K562 (cell line): ENCODE data around the gene PRPSAP1. TPM values are rescaled to one million over a fixed set of nuclear protein-coding genes. Genes with fewer than 3 reads are reported as not detected.

Source experiments
- CSDE1 ChIP-seq, 2 experiments: fragments of 450-650 bp; IDR thresholded peaks; 2 replicates each; pipeline ENCODE4 v1.6.1; 2016; ENCODE audit warnings: mild to moderate bottlenecking in 1 of 2
- EGR1 ChIP-seq: fragments of 450-650 bp; conservative IDR thresholded peaks from 2 replicates; pipeline ENCODE4 v1.6.1; 2017; ENCODE audit warnings: mild to moderate bottlenecking
- FOXP1 ChIP-seq: sonication (generic); formaldehyde crosslinking; IDR thresholded peaks from 2 replicates; pipeline ENCODE4 v1.8.0; 2022; ENCODE audit warnings: mild to moderate bottlenecking, missing genetic modification reagents
- HDAC8 ChIP-seq: fragments of 450-650 bp; IDR thresholded peaks from 2 replicates; pipeline ENCODE4 v1.6.1; 2016; ENCODE audit warnings: mild to moderate bottlenecking, missing genetic modification characterization, moderate library complexity, missing compliant biosample characterization
- L3MBTL2 ChIP-seq: fragments of 450-650 bp; IDR thresholded peaks from 2 replicates; pipeline ENCODE4 v1.6.1; 2016; ENCODE audit warnings: mild to moderate bottlenecking, moderate library complexity
- PTRF ChIP-seq: fragments of 450-650 bp; IDR thresholded peaks from 2 replicates; pipeline ENCODE4 v1.6.1; 2016; ENCODE audit warnings: mild to moderate bottlenecking, missing genetic modification characterization, missing compliant biosample characterization
- TEAD4 ChIP-seq, 2 experiments: sonication (generic) in 1 of 2; formaldehyde crosslinking in 1 of 2; IDR thresholded peaks; 2 replicates each; pipeline versions ENCODE4 v1.6.1 to v1.8.0; 2012 to 2022; ENCODE audit warnings: borderline replicate concordance in 1 of 2, inconsistent platforms in 1 of 2, low read length in 1 of 2, mild to moderate bottlenecking in 1 of 2, missing genetic modification reagents in 1 of 2
- ZBTB7A ChIP-seq: IDR thresholded peaks from 2 replicates; pipeline ENCODE4 v1.6.1; 2011; ENCODE audit warnings: low read depth, mild to moderate bottlenecking, low read length, moderate library complexity, borderline replicate concordance; ENCODE audit not compliant: control insufficient read depth
- ZKSCAN1 ChIP-seq: fragments of 150-350 bp; IDR thresholded peaks from 2 replicates; pipeline ENCODE4 v1.6.1; 2016; ENCODE audit warnings: low read depth, low read length
- polyA plus RNA-seq, 8 experiments: library from polyadenylated mRNA; depleted of rRNA in 4 of 8; stranded (reverse) in 5 of 8; unstranded in 3 of 8; fragments of >200 nt; fragmentation: Nextera tagmentation in 2 of 8; fragmentation: Illumina TruSeq in 1 of 8; extraction: Ambion mirVana in 2 of 8; extraction: Trizol in 1 of 8; gene quantifications; 2 replicates each; pipeline versions ENCODE4 v1.2.1 to v1.2.3, GENCODE V29; 2011 to 2014; ENCODE audit warnings: inconsistent platforms in 1 of 8, missing spikeins in 1 of 8
- total RNA-seq, 7 experiments: library from RNA; depleted of rRNA in 6 of 7; stranded (reverse); fragments of >200 nt in 6 of 7; fragmentation: Illumina TruSeq in 2 of 7; extraction: Trizol in 2 of 7; gene quantifications; 2 replicates each; pipeline versions ENCODE4 v1.2.1 to v1.2.3, GENCODE V29; 2011 to 2021; ENCODE audit warnings: low replicate concordance in 1 of 7
- TF ChIP-seq, protein P1 (sequence below): fragments of 450-650 bp; IDR thresholded peaks from 2 replicates; pipeline ENCODE4 v1.6.1; 2016; ENCODE audit warnings: mild to moderate bottlenecking, moderate library complexity
- TF ChIP-seq, protein P2 (sequence below), 2 experiments: fragments of 150-350 bp in 1 of 2; IDR thresholded peaks; 2 replicates each; pipeline ENCODE4 v1.6.1; 2012 to 2016; ENCODE audit warnings: low read depth in 2 of 2, low read length in 2 of 2, mild to moderate bottlenecking in 1 of 2, moderate library complexity in 1 of 2

The PRPSAP1 gene
- total and polyA plus RNA-seq, 9 of the 15 experiments (the other 6 are each of a cell fraction or from before 2014, with no cell fraction given) = 21.9 to 77.1 (median 40.8) TPM

DNA sequence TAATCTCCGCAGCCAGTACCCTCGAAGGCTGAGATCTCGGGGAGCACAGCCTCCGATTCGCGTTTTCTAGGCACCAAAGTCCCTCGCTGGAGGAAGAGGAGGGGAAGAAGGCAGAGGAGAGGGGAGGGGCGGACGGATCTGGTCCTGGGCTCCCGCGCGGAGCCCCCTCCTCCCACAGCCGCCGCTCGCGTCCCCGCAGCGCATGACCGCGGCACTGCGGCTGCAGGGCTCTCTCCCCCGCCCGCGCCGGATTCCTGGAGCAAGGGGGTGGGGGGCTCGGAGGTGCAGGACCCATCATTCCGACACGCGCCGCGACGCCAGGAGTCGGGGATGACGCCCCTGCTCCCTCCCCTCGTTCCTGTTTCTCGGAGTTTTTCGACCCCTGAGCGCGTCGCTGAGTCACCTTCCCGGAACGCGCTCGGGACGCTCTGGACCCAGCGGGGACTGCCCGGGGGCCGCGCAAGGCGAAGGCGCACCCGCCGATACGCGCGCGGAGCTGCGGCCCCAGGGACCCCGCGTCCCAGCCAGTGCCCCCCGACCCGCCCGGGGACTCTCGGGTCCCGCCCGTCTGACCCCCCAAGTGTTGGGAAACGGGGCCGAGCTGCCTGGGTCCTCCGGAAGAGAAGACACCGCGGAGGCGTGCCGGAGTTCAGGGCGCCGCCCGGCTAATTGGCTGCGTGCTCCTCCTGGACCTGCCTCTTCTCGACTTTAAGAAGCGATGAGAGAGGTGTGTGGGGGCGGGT is 29.3 kb upstream of the PRPSAP1 start (continued):
- TF ChIP-seq, protein P1, sequence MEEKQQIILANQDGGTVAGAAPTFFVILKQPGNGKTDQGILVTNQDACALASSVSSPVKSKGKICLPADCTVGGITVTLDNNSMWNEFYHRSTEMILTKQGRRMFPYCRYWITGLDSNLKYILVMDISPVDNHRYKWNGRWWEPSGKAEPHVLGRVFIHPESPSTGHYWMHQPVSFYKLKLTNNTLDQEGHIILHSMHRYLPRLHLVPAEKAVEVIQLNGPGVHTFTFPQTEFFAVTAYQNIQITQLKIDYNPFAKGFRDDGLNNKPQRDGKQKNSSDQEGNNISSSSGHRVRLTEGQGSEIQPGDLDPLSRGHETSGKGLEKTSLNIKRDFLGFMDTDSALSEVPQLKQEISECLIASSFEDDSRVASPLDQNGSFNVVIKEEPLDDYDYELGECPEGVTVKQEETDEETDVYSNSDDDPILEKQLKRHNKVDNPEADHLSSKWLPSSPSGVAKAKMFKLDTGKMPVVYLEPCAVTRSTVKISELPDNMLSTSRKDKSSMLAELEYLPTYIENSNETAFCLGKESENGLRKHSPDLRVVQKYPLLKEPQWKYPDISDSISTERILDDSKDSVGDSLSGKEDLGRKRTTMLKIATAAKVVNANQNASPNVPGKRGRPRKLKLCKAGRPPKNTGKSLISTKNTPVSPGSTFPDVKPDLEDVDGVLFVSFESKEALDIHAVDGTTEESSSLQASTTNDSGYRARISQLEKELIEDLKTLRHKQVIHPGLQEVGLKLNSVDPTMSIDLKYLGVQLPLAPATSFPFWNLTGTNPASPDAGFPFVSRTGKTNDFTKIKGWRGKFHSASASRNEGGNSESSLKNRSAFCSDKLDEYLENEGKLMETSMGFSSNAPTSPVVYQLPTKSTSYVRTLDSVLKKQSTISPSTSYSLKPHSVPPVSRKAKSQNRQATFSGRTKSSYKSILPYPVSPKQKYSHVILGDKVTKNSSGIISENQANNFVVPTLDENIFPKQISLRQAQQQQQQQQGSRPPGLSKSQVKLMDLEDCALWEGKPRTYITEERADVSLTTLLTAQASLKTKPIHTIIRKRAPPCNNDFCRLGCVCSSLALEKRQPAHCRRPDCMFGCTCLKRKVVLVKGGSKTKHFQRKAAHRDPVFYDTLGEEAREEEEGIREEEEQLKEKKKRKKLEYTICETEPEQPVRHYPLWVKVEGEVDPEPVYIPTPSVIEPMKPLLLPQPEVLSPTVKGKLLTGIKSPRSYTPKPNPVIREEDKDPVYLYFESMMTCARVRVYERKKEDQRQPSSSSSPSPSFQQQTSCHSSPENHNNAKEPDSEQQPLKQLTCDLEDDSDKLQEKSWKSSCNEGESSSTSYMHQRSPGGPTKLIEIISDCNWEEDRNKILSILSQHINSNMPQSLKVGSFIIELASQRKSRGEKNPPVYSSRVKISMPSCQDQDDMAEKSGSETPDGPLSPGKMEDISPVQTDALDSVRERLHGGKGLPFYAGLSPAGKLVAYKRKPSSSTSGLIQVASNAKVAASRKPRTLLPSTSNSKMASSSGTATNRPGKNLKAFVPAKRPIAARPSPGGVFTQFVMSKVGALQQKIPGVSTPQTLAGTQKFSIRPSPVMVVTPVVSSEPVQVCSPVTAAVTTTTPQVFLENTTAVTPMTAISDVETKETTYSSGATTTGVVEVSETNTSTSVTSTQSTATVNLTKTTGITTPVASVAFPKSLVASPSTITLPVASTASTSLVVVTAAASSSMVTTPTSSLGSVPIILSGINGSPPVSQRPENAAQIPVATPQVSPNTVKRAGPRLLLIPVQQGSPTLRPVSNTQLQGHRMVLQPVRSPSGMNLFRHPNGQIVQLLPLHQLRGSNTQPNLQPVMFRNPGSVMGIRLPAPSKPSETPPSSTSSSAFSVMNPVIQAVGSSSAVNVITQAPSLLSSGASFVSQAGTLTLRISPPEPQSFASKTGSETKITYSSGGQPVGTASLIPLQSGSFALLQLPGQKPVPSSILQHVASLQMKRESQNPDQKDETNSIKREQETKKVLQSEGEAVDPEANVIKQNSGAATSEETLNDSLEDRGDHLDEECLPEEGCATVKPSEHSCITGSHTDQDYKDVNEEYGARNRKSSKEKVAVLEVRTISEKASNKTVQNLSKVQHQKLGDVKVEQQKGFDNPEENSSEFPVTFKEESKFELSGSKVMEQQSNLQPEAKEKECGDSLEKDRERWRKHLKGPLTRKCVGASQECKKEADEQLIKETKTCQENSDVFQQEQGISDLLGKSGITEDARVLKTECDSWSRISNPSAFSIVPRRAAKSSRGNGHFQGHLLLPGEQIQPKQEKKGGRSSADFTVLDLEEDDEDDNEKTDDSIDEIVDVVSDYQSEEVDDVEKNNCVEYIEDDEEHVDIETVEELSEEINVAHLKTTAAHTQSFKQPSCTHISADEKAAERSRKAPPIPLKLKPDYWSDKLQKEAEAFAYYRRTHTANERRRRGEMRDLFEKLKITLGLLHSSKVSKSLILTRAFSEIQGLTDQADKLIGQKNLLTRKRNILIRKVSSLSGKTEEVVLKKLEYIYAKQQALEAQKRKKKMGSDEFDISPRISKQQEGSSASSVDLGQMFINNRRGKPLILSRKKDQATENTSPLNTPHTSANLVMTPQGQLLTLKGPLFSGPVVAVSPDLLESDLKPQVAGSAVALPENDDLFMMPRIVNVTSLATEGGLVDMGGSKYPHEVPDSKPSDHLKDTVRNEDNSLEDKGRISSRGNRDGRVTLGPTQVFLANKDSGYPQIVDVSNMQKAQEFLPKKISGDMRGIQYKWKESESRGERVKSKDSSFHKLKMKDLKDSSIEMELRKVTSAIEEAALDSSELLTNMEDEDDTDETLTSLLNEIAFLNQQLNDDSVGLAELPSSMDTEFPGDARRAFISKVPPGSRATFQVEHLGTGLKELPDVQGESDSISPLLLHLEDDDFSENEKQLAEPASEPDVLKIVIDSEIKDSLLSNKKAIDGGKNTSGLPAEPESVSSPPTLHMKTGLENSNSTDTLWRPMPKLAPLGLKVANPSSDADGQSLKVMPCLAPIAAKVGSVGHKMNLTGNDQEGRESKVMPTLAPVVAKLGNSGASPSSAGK = peak; percentile 19
- no peak for TF ChIP-seq HDAC8
- TF ChIP-seq FOXP1 (CRISPR knock-in tag) = peak; percentile 94
- TF ChIP-seq ZKSCAN1 = no peak
- TF ChIP-seq EGR1 = peak; percentile 88; the same call in 1 of the 2 replicates
- TF ChIP-seq, protein P2, sequence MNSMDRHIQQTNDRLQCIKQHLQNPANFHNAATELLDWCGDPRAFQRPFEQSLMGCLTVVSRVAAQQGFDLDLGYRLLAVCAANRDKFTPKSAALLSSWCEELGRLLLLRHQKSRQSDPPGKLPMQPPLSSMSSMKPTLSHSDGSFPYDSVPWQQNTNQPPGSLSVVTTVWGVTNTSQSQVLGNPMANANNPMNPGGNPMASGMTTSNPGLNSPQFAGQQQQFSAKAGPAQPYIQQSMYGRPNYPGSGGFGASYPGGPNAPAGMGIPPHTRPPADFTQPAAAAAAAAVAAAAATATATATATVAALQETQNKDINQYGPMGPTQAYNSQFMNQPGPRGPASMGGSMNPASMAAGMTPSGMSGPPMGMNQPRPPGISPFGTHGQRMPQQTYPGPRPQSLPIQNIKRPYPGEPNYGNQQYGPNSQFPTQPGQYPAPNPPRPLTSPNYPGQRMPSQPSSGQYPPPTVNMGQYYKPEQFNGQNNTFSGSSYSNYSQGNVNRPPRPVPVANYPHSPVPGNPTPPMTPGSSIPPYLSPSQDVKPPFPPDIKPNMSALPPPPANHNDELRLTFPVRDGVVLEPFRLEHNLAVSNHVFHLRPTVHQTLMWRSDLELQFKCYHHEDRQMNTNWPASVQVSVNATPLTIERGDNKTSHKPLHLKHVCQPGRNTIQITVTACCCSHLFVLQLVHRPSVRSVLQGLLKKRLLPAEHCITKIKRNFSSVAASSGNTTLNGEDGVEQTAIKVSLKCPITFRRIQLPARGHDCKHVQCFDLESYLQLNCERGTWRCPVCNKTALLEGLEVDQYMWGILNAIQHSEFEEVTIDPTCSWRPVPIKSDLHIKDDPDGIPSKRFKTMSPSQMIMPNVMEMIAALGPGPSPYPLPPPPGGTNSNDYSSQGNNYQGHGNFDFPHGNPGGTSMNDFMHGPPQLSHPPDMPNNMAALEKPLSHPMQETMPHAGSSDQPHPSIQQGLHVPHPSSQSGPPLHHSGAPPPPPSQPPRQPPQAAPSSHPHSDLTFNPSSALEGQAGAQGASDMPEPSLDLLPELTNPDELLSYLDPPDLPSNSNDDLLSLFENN (IDR thresholded peaks at IDR 0.05; ENCODE audit: low read depth in 2 of 2, low read length in 2 of 2) = no peak
- peak; percentile 57 for TF ChIP-seq L3MBTL2
- no peak for TF ChIP-seq PTRF
- 0 out of 2 replicates have a peak, but pooled peaks have one; percentile 4 for TF ChIP-seq TEAD4 (IDR thresholded peaks at IDR 0.05; ENCODE audit: low read length)
- TF ChIP-seq TEAD4 (CRISPR knock-in tag; IDR thresholded peaks at IDR 0.05; ENCODE audit: borderline replicate concordance) = 0 out of 2 replicates have a peak, but pooled peaks have one; percentile 61
- no peak for TF ChIP-seq CSDE1 (IDR thresholded peaks at IDR 0.05)
- peak; percentile 68 for TF ChIP-seq ZBTB7A
